GM12875 (cell line): ENCODE measurements around the gene GPX2.

Experiments
- H3K4me3 ChIP-seq: one replicate; pipeline ENCODE4 v1.5.1; 2011; ENCODE audit warnings: low read depth, low read length, control low read depth
- TF ChIP-seq, protein P1 (sequence below): IDR thresholded peaks from 2 replicates; pipeline ENCODE4 v1.5.1; 2011; ENCODE audit warnings: low read depth, mild to moderate bottlenecking, control low read depth, inconsistent platforms, low read length, moderate library complexity, borderline replicate concordance; ENCODE audit not compliant: insufficient read depth

GPX2 gene

DNA sequence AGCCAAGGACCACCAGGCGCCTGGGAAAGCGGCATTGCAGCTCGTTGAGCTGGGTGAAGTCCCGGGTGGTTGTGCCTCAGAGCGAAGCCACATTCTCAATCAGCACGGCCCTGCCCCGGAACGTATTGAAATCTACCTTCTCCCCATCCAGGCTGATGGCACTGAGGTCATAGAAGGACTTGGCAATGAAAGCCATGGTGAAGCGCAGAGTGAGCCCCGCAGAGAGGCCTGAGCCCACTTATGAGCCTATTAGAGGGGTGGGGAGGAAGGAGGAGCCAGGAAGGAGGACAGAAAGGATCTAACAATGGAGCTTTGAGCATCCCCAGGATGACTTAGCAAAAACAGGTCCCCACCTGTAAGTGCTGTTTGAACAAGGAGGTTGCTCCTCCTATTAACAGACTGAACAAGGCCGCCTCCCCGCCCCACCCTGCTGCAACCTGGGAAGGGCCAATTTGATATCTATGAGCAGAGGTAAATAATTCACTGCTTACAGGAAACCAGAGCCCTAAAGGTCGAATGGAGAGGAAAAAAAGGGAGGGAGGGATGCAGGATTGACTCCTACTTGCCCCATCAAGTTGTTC, at the start of gene GPX2:
TSS of gene GPX2 (minus strand) at position 215 of the 581 bp plus-strand sequence. CDS start at position 196, 19 bp downstream.
- H3K4me3 ChIP-seq: no peak within 1 kb of the TSS
- TF ChIP-seq, protein P1, sequence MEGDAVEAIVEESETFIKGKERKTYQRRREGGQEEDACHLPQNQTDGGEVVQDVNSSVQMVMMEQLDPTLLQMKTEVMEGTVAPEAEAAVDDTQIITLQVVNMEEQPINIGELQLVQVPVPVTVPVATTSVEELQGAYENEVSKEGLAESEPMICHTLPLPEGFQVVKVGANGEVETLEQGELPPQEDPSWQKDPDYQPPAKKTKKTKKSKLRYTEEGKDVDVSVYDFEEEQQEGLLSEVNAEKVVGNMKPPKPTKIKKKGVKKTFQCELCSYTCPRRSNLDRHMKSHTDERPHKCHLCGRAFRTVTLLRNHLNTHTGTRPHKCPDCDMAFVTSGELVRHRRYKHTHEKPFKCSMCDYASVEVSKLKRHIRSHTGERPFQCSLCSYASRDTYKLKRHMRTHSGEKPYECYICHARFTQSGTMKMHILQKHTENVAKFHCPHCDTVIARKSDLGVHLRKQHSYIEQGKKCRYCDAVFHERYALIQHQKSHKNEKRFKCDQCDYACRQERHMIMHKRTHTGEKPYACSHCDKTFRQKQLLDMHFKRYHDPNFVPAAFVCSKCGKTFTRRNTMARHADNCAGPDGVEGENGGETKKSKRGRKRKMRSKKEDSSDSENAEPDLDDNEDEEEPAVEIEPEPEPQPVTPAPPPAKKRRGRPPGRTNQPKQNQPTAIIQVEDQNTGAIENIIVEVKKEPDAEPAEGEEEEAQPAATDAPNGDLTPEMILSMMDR: no peak

DNA sequence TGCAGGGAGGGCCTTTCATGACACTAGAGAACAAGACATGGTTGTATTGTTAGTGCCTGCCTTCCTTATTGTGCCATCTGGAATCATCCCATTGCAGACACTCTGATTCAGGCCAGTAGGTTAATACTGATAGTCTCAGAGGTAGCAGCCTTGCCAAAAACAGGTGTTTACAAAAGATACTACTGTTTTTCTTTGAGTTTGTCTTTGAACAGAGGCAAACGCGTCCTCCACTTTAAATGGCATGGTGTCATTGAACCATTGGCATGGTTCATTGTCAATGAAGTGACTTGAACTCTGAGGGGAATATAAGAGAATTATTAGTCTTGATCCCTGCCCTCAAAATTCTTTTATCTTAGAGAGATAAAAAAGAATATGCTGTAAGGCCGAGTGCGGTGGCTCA, 48.4 kb upstream of the GPX2 start:
- TF ChIP-seq, protein P1: no peak
- no peak overlapping the region for H3K4me3 ChIP-seq

DNA sequence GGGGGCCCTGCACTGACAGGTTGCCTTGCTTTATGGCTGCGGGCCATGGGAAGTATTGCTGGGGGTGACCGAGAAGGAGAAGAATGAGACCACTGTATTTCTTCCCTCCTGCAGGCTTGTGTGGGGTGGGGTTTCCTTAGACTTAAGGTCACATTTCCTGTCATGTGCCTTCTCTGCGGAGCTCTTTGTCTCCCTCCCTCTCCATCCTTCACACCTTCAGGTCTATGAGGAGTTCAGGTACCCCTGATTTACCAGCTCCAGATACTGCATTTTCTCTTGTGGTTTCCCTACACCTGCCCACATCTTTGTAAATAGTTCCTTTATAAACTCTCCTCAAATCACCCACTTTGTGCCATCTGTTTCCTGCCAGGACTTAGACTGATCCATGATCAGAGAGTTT, 47.8 kb upstream of the GPX2 start:
- TF ChIP-seq, protein P1: 0 out of 2 replicates have a peak, but pooled peaks have one; percentile 12
- no peak overlapping the region for H3K4me3 ChIP-seq

DNA sequence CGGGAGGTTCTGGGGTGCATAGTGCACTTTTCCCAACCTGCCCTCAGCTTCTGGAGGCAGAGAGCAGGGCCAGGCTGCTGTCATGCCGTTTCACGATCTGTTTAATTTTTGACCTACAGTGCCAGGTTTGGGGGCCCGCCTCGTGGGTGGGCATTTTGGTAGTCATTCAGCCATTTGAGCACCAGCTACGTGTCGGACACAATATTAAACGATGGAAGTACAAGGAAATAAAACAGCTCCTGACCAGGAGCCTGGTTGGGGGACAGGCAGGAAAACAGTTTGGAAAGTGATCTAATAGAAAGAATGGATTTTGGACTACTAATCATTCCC, 44.9 kb upstream of the GPX2 start:
- peak overlapping the region; percentile 97 for H3K4me3 ChIP-seq
- TF ChIP-seq, protein P1: no peak

DNA sequence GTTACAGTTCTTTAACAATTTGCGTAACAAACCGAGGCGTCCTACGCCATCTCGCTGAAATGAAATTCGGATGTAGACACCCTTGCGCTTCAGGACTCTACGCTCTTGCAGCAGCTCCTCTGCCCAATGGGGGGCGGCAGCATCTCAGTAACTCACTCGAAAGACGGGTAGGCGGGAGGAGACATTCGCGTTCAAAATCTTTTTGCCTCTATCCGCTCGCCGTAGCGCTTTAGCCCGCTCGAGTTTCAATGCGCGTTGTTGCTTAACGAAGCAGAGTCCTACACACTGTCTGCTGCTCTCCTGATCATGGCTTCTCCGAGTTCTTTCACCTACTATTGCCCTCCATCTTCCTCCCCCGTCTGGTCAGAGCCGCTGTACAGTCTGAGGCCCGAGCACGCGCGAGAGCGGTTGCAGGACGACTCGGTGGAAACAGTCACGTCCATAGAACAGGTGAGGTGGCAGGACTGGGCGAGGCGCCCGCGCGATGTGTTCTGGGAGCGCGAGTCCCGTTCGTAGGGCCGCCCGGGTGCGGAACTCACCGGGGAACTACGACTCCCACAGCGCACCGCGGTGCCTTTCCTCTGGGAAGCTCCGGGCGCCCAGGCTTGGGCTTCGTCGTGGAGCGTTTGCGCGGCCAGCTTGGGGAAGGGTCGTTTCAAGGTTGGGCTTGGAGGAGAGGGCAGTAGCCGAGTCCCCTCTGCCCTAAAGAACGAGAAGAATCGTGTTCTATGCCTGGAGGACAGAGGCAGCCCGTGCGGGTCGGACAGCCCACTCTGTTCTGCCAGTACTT, 44.3 kb upstream of the GPX2 start, which contains the start of gene FNTB:
TSS of gene FNTB (plus strand) at position 248 of the 790 bp plus-strand sequence. CDS start at position 307, 59 bp downstream.
- TF ChIP-seq, protein P1: peak; percentile 93
- H3K4me3 ChIP-seq: peak within 1 kb of the TSS; percentile 97

DNA sequence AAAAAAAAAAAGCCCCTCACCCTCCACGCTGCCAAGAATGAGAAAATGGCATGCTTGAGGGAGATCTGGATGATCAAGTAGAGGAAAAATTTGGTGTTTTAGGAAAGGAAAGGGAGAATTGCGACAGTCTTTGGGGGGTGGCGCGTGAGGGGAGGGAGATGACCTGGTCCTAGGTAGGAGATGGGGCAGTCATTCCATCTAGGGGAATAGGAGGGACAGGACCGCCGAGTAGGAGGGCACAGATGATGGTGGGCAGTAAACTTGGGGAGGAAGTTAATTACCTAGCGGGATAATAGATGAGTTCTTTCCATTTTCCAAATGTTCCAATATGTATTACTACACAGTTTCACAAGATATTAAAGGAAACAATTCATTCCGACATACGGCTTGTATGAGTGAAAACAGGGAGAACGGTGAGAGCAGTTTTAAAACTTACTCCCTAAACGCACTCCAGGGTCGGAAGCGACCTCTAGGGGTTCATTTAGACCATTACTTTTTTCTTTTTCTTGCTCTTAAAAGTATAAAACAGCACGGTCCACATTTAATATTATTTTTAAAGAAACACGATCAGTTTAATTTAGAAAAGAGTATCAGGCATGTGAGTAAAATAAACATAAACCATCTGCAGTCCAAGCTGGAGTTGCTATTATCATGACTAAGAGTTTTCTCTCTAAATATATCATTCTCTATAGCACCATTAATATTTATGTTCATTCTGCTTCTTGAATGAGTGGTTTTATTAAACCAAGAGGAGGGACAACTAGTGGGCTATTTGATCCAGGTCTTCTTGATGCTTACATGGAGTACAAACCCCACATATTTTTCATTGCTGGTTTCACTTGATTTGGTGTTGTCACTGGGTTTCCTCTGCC, 41.1 kb upstream of the GPX2 start:
- TF ChIP-seq, protein P1: peak; percentile 44; the same call in 1 of the 2 replicates
- no peak overlapping the region for H3K4me3 ChIP-seq
